NCI-H510A treated with DMSO at 0.1 percent for 48 hours (cell line): ENCODE measurements around the gene PHRF1.

Experiments
- DNase-seq: peaks from one replicate; lab custom pipeline; 2025; lab: John Stamatoyannopoulos, UW

The PHRF1 gene

GRCh38 chr11:575313-575995, 816 bp upstream of the PHRF1 start:
- peak; percentile 71 for DNase-seq

- no peak for DNase-seq
Observed at GRCh38 chr11:576811-577610, 741 bp downstream of the PHRF1 start.

GRCh38 chr11:577611-577894, 1.3 kb downstream of the PHRF1 start:
- no peak for DNase-seq

DNA sequence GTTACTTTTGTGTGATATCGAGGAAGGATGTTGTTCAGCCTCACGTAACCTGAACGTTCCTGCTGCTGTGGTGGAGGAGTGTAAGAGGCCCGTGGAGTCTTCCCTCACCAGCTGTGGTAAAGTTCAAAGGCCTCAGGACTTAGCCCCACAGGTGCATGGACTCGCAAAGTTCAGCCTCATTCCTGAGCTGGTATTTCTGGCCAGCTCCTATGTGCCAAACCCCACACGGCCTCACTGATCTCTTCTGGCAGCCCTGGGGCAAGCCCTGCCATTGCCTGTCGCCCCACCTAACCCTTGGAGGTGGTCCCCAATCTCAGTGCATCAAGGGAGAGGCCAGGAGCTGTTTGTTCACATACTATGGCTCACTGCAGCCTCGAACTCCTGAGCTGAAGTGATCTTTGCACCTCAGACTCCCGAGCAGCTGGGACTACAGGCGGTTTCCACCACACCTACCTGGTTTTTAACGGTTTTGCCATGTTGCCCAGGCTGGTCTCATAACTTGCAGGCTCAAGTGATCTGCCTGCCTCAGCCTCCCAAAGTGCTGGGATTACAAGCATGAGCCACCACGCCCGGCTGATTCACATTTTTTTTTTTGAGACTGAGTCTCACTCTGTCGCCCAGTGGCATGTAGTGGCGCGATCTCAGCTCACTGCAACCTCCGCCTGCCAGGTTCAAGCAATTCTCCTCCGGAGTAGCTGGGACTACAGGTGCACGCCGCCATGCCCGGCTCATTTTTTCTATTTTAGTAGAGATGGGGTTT, 2.2 kb downstream of the PHRF1 start:
- DNase-seq: no peak

- DNase-seq: no peak
Observed at GRCh38 chr11:579830-580601, 3.7 kb downstream of the PHRF1 start.

DNA sequence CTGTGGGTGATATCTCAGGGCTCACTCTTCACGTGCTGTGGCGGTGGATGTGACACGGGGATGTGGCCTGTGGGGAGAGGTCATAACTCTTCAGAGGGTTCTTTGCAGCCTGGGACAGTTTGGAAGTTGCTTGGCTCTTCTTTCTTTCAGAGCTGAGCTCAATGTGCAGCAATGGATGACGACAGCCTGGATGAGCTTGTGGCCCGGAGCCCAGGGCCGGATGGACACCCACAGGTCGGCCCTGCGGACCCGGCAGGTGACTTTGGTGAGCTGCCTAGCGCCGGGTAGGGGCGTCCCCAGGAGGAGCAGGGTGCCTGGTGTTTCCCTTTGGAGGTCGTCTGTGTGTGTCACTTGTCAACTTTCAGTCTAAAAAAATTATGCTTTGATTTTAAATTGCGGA, 5.1 kb downstream of the PHRF1 start:
- DNase-seq: no peak

GRCh38 chr11:581752-582151, 5.5 kb downstream of the PHRF1 start:
- DNase-seq: no peak

GRCh38 chr11:584287-584686, 8.0 kb downstream of the PHRF1 start:
- DNase-seq: no peak

GRCh38 chr11:586376-587316, 10.4 kb downstream of the PHRF1 start:
- no peak for DNase-seq

DNA sequence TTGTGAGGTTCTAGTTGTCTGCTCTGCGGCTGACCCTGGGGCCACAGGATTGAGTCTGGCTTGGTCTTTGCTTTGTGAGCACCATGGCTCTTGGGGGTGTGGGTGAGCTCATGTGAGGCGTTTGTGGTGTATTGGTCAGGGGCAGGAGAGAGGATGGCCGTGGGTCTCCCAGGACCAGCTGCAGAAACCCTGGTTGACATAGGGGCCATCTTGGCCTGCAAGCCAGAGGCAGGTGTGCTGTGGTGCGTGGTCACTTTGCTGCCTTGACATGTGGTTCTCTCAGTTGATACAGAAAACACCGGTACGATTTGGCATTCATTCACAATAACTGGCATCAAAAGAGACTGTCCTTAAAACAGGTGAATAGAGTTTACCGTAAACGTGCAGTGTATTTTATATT, 11.3 kb downstream of the PHRF1 start:
- no peak for DNase-seq

GRCh38 chr11:587978-588380, 11.7 kb downstream of the PHRF1 start:
- DNase-seq: no peak

DNA sequence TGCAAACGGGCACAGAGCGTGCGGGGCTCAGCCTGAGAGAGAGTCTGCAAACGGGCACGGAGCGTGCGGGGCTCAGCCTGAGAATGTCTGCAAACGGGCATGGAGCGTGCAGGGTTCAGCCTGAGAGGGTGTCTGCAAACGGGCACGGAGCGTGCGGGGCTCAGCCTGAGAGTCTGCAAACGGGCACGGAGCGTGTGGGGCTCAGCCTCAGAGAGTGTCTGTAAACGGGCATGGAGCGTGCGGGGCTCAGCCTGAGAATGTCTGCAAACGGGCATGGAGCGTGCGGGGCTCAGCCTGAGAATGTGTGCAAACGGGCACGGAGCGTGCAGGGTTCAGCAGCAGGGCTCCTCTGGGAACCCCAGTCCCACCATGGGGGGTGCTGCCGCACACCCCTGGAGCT, 13.5 kb downstream of the PHRF1 start:
- DNase-seq: no peak

DNA sequence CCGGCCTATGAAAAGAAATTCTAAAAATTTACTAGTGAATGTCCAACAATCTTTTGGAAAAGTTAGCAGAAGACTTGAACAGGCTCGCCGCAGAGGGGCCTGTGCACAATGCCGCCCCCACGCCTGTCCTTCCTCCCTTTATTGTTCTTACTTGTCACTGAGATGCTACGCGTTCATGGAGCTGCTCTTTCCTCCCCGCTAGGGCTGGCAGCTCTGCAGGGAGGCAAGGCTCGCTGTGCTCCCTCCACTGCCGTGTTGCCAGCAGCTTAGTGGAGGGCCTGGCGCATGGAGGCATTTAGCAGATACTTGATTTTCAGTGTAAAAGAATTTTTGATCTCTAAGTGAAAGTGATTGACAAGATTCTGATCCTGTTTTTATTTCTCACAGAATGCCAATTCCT, 14.7 kb downstream of the PHRF1 start:
- no peak for DNase-seq

DNA sequence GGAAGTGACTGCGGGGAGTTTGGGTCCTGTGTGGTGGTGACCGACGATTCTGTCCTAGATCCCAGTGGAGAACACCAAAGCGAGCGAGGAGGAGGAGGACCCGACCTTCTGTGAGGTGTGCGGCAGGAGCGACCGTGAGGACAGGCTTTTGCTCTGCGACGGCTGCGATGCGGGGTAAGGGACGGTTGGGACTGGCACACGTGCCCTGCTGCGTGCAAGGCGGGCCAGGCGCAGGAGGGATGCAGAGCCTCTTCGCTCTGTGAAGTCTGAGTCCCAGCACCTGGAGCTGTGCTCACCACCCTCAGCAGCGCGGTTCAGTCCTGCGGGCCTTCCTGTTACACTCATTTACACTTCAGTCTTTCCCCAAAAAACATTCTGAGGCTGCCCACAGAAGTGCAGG, 16.2 kb downstream of the PHRF1 start:
- no peak for DNase-seq

DNA sequence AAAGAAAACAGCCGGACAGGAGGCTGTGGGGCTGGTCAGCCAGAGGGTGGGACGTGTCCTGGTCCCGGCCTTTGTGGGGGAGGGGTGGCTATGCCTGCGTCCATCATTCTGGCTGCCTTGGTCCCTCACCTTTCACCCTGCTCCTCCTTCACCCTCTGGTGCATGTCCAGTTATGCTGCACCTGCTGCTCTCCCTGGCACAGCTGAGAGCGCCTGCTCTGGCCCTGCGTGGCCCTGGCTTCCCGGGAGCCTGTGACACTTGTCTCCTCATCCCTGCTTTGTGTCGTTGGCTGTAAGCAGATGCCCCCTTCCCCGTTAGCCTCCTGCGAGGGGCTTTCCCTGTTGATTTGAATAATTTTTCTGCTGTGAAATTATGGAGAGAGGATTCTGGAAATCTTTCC, 16.6 kb downstream of the PHRF1 start:
- no peak for DNase-seq

DNA sequence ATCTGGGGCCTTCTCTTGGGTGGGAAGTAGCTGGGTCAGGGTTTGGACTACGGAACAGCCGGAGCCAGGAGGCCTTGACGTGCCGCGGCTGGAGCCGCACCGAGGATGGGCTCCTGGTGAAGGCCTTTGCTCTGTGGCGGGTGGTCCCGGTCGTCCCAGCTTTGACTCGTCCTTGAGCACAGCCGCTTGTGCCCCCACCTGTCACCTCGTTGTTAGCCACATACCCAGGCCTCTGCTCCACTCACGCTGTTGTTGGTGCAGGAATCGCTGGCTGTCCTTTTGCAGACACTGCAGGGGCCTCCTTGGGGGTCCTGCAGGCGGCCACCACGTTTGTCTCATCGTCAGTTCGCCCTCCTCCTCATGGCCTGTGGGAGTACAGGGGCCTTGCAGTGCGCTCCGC, 17.1 kb downstream of the PHRF1 start:
- no peak for DNase-seq

DNA sequence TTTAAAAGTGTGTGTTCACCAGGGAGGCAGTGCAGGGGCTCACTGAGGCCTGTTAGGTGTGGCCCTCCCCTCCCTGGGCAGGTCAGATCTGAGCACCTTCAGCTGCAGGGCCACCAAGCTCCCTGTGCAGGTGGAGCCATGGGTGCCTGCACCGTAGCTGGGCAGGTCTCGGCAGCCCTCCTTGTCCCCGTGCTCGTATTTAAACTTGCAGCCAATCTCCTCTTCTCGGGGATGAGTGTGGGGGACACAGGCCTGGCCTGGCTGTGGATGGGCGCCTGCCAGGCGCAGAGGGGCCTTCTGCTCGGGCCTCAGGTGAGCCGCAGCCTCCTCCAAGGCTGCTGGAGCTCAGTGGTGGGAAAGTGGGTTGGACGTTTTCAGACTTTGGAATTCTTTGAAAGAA, 19.1 kb downstream of the PHRF1 start:
- no peak for DNase-seq

DNA sequence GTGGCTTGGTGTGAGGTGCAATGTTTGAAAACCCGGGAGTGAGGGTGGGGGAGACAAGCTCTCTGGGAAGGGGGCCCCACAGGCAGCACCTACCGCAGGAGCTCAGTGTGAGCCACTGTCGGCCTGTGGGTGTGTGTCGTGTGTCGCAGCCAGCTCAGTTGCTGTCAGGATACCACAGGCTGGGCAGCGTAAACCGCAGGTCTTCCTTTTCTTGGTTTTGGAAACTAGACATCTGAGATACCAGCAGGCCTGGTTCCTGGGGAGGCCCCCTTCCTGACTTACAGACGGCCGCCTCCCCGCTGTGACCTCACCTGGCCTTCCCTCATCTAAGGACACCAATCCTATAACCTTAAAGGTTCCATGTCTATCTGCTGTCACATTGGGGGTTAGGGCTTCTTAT, 20.1 kb downstream of the PHRF1 start:
- no peak for DNase-seq

GRCh38 chr11:597166-597725, 21.0 kb downstream of the PHRF1 start:
- DNase-seq: no peak

- DNase-seq: no peak
Observed at GRCh38 chr11:598005-598680, 21.9 kb downstream of the PHRF1 start.
